HG02642 (cell line): ENCODE data around the gene BMAL2.

Experiments used
- ATAC-seq: cut with Tn5 transposase; IDR thresholded peaks from one replicate; pipeline ENCODE4 v1.9.1; 2021; ENCODE audit warnings: mild to moderate bottlenecking; ENCODE audit not compliant: unreplicated experiment, poor library complexity

The BMAL2 gene

GRCh38 chr12:27347779-27348178 lies 15.1 kb downstream of the BMAL2 start:
- no peak for ATAC-seq

DNA sequence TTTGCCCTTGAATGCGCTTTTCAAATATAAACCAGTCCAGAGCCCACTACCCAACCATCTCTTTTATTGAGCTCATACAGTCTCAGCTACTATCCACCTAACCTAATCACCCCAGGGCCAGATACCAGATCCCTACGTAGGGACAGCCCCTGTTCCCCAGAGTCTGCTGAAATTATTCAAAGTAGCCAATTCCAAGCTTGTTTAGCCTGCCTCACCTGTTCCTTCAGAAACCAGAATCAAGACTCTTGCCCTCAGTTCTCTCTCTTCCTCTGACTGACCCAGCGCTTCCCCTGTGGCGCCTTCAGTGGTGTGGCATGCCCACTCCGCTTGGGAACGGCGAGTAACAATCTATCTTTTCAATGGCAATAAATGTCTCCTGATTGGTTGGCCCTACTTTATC lies 18.8 kb downstream of the BMAL2 start:
- no peak for ATAC-seq

DNA sequence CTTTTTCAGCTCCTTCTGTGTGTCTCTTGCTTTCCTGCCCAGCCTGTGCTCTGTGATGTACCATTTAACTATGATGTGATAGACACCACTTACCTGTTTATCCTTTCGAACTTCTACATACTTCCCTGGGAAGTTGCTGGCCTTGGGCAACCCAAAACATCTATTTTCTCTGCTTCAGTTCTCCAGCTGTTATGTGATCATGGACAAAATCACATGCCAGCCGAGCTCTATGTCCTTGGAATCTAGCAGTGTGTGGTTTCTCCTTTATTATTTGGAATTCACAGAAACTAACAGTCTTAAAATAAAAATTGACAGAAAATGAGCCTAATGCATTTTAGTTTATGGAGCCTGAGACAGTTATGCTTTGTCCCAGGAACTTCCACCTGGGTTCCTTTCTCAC lies 22.9 kb downstream of the BMAL2 start:
- no peak for ATAC-seq

GRCh38 chr12:27355979-27356378 lies 23.3 kb downstream of the BMAL2 start:
- no peak for ATAC-seq

- ATAC-seq, result no peak
Observed at GRCh38 chr12:27359578-27360340, 27.1 kb downstream of the BMAL2 start.

DNA sequence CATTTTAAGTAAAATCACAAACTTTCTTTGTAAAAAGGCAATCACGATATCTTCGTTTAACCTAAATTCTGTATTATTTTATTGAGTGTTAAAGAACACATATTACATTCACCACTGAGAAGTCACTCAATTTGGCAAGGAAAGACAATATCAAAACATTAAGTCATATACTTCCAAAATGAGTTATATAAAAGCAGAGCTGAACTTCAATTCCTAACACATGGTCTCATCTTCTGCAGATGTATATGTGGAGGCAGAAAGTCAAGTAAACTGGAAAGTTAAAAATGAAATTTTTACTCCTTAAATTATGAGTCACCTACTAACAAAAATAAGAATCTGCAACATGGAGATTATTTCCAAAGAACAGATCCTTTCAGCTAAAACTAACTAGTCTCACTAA lies 28.7 kb downstream of the BMAL2 start:
- ATAC-seq, result no peak

- ATAC-seq, result no peak
Observed at GRCh38 chr12:27366621-27367020, 34.0 kb downstream of the BMAL2 start.

GRCh38 chr12:27367078-27367477 lies 34.4 kb downstream of the BMAL2 start:
- no peak for ATAC-seq

- no peak for ATAC-seq
Observed at GRCh38 chr12:27382171-27382795, 49.6 kb downstream of the BMAL2 start.
